Adrenal gland (tissue), 5 donors: Measurements from ENCODE around the gene LNPK.

Experiments used
- POLR2A ChIP-seq, 2 donors: fragments of 450-650 bp; IDR thresholded peaks; one replicate each; pipeline ENCODE4 v1.6.1; 2017; ENCODE audit warnings: antibody characterized with exemption in 2 of 2, mild to moderate bottlenecking in 2 of 2, moderate library complexity in 1 of 2
- TF ChIP-seq, protein P1 (sequence below), 6 experiments: fragments of 450-650 bp in 4 of 6; fragments of 200-600 bp in 2 of 6; sonication (generic) in 1 of 6; IDR thresholded peaks; 1 replicate in 5 of 6; 2 replicates in 1 of 6; pipeline versions ENCODE4 v1.5.1 to v1.8.0; 2016 to 2021; ENCODE audit warnings: antibody characterized with exemption in 6 of 6, mild to moderate bottlenecking in 2 of 6, moderate library complexity in 1 of 6
- donor health status: DM: no; HTN: no; CAD: no.

GRCh38 chr2:175890636-175891242, 111.3 kb downstream of the LNPK start:
- TF ChIP-seq, protein P1, sequence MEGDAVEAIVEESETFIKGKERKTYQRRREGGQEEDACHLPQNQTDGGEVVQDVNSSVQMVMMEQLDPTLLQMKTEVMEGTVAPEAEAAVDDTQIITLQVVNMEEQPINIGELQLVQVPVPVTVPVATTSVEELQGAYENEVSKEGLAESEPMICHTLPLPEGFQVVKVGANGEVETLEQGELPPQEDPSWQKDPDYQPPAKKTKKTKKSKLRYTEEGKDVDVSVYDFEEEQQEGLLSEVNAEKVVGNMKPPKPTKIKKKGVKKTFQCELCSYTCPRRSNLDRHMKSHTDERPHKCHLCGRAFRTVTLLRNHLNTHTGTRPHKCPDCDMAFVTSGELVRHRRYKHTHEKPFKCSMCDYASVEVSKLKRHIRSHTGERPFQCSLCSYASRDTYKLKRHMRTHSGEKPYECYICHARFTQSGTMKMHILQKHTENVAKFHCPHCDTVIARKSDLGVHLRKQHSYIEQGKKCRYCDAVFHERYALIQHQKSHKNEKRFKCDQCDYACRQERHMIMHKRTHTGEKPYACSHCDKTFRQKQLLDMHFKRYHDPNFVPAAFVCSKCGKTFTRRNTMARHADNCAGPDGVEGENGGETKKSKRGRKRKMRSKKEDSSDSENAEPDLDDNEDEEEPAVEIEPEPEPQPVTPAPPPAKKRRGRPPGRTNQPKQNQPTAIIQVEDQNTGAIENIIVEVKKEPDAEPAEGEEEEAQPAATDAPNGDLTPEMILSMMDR (IDR thresholded peaks at IDR 0.05): no peak
- TF ChIP-seq POLR2A (IDR thresholded peaks at IDR 0.05): no peak
